Fibroblast of villous mesenchyme (primary cell): ENCODE data around the gene PNO1. TPM values are rescaled to one million over a fixed set of nuclear protein-coding genes. Genes with fewer than 3 reads are reported as not detected.

Experiments used
- DNase-seq: peaks from one replicate; pipeline ENCODE4 v3.0.0-alpha.2; 2010; ENCODE audit warnings: low read depth
- H3K4me3 ChIP-seq: 2 replicates; pipeline ENCODE4 v1.5.1; 2011; ENCODE audit warnings: low read depth, mild to moderate bottlenecking, low read length
- CTCF ChIP-seq: IDR thresholded peaks from 2 replicates; pipeline ENCODE4 v1.5.1; 2012; ENCODE audit warnings: low read depth, mild to moderate bottlenecking, low read length; ENCODE audit not compliant: insufficient read depth
- total RNA-seq: library from RNA; depleted of rRNA; stranded (reverse); fragments of >200 nt; gene quantifications from 2 replicates; pipeline ENCODE4 v1.2.3, GENCODE V29; 2012

Gene PNO1
- total RNA-seq, 1 donor, result 13.4 TPM

- DNase-seq, result no peak
- H3K4me3 ChIP-seq, result no peak overlapping the region
- TF ChIP-seq CTCF, result no peak
Observed at GRCh38 chr2:68134120-68134519, 23.6 kb upstream of the PNO1 start.

- no peak for TF ChIP-seq CTCF
- DNase-seq, result no peak
Observed at GRCh38 chr2:68134554-68134953, 23.1 kb upstream of the PNO1 start.

GRCh38 chr2:68135448-68136320 lies 22.0 kb upstream of the PNO1 start:
- no peak for TF ChIP-seq CTCF
- DNase-seq, result no peak
- no peak overlapping the region for H3K4me3 ChIP-seq

More at GRCh38 chr2:68134554-68134953, 23.1 kb upstream of the PNO1 start:
- H3K4me3 ChIP-seq, result no peak overlapping the region

GRCh38 chr2:68141875-68142274 lies 15.8 kb upstream of the PNO1 start:
- TF ChIP-seq CTCF, result no peak
- H3K4me3 ChIP-seq, result no peak overlapping the region

GRCh38 chr2:68151037-68151436 lies 6.7 kb upstream of the PNO1 start:
- no peak overlapping the region for H3K4me3 ChIP-seq
- TF ChIP-seq CTCF, result no peak
- no peak for DNase-seq

More at GRCh38 chr2:68141875-68142274, 15.8 kb upstream of the PNO1 start:
- no peak for DNase-seq

GRCh38 chr2:68152681-68153347 lies 4.9 kb upstream of the PNO1 start:
- DNase-seq, result no peak
- H3K4me3 ChIP-seq, result no peak overlapping the region
- TF ChIP-seq CTCF, result no peak
